Upper lobe of left lung (tissue), 6 donors: ENCODE data around the gene CHST9. TPM values are rescaled to one million over a fixed set of nuclear protein-coding genes. Genes with fewer than 3 reads are reported as not detected.
A peak's percentile ranks its signal among the peaks of the same experiment; 100 is the strongest.

Experiments
- ATAC-seq, 2 donors: fragments of 200-7000 bp; cut with Tn5 transposase; one replicate each; pipeline ENCODE4 v1.9.1; 2022; ENCODE audit warnings: mild to moderate bottlenecking in 2 of 2, moderate library complexity in 2 of 2; ENCODE audit not compliant: low FRiP score in 2 of 2
- DNase-seq, 2 donors: peaks; one replicate each; pipeline ENCODE4 v3.0.0-alpha.2; 2019 to 2020
- H3K27ac ChIP-seq, 4 donors: fragments of 200-600 bp; sonication (generic); one replicate each; pipeline ENCODE4 v1.5.1; 2016 to 2019
- H3K27me3 ChIP-seq, 4 donors: fragments of 200-600 bp; sonication (generic); one replicate each; pipeline ENCODE4 v1.5.1; 2017 to 2019
- H3K36me3 ChIP-seq, 4 donors: fragments of 200-600 bp; sonication (generic); one replicate each; pipeline ENCODE4 v1.5.1; 2016 to 2019
- H3K4me1 ChIP-seq, 4 donors: fragments of 200-600 bp; sonication (generic); one replicate each; pipeline ENCODE4 v1.5.1; 2018 to 2019
- H3K4me3 ChIP-seq, 4 donors: fragments of 200-600 bp; sonication (generic); one replicate each; pipeline ENCODE4 v1.5.1; 2017 to 2019; ENCODE audit warnings: mild to moderate bottlenecking in 2 of 4, moderate library complexity in 1 of 4
- H3K9me3 ChIP-seq, 4 donors: fragments of 200-600 bp; sonication (generic); one replicate each; pipeline ENCODE4 v1.5.1; 2018 to 2019
- EP300 ChIP-seq, 4 donors: sonication (generic); formaldehyde crosslinking; IDR thresholded peaks; one replicate each; pipeline ENCODE4 v1.5.1; 2017; ENCODE audit warnings: antibody characterized with exemption in 4 of 4, control low read depth in 2 of 4
- POLR2A ChIP-seq, 4 donors: fragments of 450-650 bp; IDR thresholded peaks; one replicate each; pipeline ENCODE4 v1.5.1; 2016 to 2017; ENCODE audit warnings: antibody characterized with exemption in 4 of 4, mild to moderate bottlenecking in 2 of 4
- POLR2AphosphoS5 ChIP-seq, 2 donors: sonication (generic); formaldehyde crosslinking; IDR thresholded peaks; one replicate each; pipeline ENCODE4 v1.5.1; 2017; ENCODE audit warnings: antibody characterized with exemption in 2 of 2
- WGBS, 2 donors: methylation state at CpG; one replicate each; pipeline ENCODE4 v1.1.5; 2017 to 2018; 5-methylcytosine and 5-hydroxymethylcytosine counted together
- total RNA-seq, 6 donors: library from RNA; depleted of rRNA in 4 of 6; stranded (reverse); fragments of >200 nt in 4 of 6; gene quantifications; one replicate each; pipeline versions ENCODE4 v1.1.0 to v1.2.1, GENCODE V29; 2016 to 2021
- TF ChIP-seq, protein P1 (sequence below), 6 experiments: fragments of 450-650 bp in 4 of 6; fragments of 200-600 bp in 2 of 6; sonication (generic) in 2 of 6; IDR thresholded peaks; one replicate each; pipeline ENCODE4 v1.5.1; 2016 to 2019; ENCODE audit warnings: antibody characterized with exemption in 6 of 6
- donor health status: DM: no; HTN: no; CAD: no; lungs with moderate emphysema.
- donor health status: DM: no; HTN: yes; CAD: no; lungs with severe emphysema.

Gene CHST9
- total RNA-seq, 6 donors from 2014 or later: 0.20 to 44.9 (median 2.1) TPM

- 50 to 53% methylated on average over 1 of the region's 1 CpG for WGBS, 2 donors
Observed at GRCh38 chr18:27081701-27082100, 103.4 kb downstream of the CHST9 start.

DNA sequence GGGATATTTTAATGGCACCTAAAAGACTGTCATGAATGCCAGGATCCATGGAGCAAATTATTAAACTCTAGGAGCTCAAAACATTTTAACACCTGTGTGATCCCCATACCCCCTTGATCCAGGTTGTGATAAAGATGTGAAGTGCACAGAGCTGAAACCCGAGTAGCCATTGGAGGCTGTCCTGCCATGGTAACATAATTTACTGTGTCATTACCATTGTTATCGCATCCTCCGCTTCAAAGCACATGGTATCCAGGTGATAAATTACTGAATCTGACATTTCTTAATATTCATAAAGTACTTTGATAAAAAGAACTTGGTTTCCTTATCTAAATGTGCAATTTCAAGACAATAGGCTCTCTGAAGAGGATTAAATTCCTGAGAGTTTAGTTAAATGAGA lies 109.3 kb downstream of the CHST9 start:
- Histone ChIP-seq H3K4me1 (no peaks in the 10 kb centered on the region), H3K27me3 (no peaks in the 10 kb centered on the region), H3K27ac (no peak overlapping the region), H3K36me3 (no peaks in the 10 kb centered on the region), H3K4me3 (no peak overlapping the region), H3K9me3 (no peaks in the 10 kb centered on the region)
- ATAC-seq (no peak), DNase-seq (no peak)
- 64 to 73% methylated on average over 3 of the region's 3 CpGs for WGBS, 2 donors
- TF ChIP-seq EP300 (IDR thresholded peaks at IDR 0.05) (no peak), POLR2A (IDR thresholded peaks at IDR 0.05) (no peak), POLR2AphosphoS5 (IDR thresholded peaks at IDR 0.05) (no peak)
- TF ChIP-seq, protein P1, sequence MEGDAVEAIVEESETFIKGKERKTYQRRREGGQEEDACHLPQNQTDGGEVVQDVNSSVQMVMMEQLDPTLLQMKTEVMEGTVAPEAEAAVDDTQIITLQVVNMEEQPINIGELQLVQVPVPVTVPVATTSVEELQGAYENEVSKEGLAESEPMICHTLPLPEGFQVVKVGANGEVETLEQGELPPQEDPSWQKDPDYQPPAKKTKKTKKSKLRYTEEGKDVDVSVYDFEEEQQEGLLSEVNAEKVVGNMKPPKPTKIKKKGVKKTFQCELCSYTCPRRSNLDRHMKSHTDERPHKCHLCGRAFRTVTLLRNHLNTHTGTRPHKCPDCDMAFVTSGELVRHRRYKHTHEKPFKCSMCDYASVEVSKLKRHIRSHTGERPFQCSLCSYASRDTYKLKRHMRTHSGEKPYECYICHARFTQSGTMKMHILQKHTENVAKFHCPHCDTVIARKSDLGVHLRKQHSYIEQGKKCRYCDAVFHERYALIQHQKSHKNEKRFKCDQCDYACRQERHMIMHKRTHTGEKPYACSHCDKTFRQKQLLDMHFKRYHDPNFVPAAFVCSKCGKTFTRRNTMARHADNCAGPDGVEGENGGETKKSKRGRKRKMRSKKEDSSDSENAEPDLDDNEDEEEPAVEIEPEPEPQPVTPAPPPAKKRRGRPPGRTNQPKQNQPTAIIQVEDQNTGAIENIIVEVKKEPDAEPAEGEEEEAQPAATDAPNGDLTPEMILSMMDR (IDR thresholded peaks at IDR 0.05): no peak

More at GRCh38 chr18:27081701-27082100, 103.4 kb downstream of the CHST9 start:
- ATAC-seq (no peak), DNase-seq (no peak)
- Histone ChIP-seq H3K27me3 (no peaks in the 10 kb centered on the region), H3K4me3 (no peak overlapping the region), H3K4me1 (no peaks in the 10 kb centered on the region), H3K9me3 (no peaks in the 10 kb centered on the region), H3K27ac (no peak overlapping the region), H3K36me3 (no peaks in the 10 kb centered on the region)
- no peak for TF ChIP-seq EP300 (IDR thresholded peaks at IDR 0.05)
- no peak for TF ChIP-seq POLR2AphosphoS5 (IDR thresholded peaks at IDR 0.05)
- TF ChIP-seq, protein P1 (IDR thresholded peaks at IDR 0.05): no peak

- Histone ChIP-seq H3K4me3 (no peak overlapping the region), H3K9me3 (no peaks in the 10 kb centered on the region), H3K27me3 (no peaks in the 10 kb centered on the region), H3K36me3 (no peaks in the 10 kb centered on the region), H3K27ac (no peak overlapping the region), H3K4me1 (no peaks in the 10 kb centered on the region)
- ATAC-seq: peak in 1 of 2 donors; percentile 30
- 73 to 82% methylated on average over 5 of the region's 5 CpGs for WGBS, 2 donors
- DNase-seq: no peak
- TF ChIP-seq POLR2AphosphoS5 (IDR thresholded peaks at IDR 0.05) (no peak), POLR2A (IDR thresholded peaks at IDR 0.05) (no peak)
Observed at GRCh38 chr18:27073404-27073830, 111.7 kb downstream of the CHST9 start.

GRCh38 chr18:27064673-27065072 lies 120.4 kb downstream of the CHST9 start:
- H3K36me3 ChIP-seq: no peaks in the 10 kb centered on the region
- H3K4me3 ChIP-seq: no peak overlapping the region
- 68 to 92% methylated on average over 3 of the region's 3 CpGs for WGBS, 2 donors
- no peaks in the 10 kb centered on the region for H3K9me3 ChIP-seq
- no peak for DNase-seq
- no peak overlapping the region for H3K27ac ChIP-seq
- H3K27me3 ChIP-seq: no peaks in the 10 kb centered on the region
- no peaks in the 10 kb centered on the region for H3K4me1 ChIP-seq
- TF ChIP-seq EP300 (IDR thresholded peaks at IDR 0.05): no peak
- no peak for TF ChIP-seq POLR2AphosphoS5 (IDR thresholded peaks at IDR 0.05)
- TF ChIP-seq, protein P1 (IDR thresholded peaks at IDR 0.05): no peak
- TF ChIP-seq POLR2A (IDR thresholded peaks at IDR 0.05): no peak
- no peak for ATAC-seq

DNA sequence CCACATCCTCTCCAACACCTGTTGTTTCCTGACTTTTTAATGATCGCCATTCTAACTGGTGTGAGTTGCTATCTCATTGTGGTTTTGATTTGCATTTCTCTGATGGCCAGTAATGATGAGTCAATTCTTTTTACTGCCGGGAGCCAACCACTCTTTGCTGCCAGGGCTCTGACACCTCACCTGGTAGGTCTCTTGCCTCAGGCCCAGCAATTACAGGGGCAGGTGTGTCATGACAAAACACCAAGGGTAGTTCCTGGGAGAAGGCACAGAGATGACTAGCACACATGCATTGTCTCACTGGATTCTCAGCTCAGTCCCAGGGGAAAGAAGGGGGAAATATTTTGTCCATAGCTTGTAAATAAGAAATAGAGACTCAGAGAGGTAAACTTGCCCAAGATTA lies 122.3 kb downstream of the CHST9 start:
- 88 to 89% methylated on average over 2 of the region's 2 CpGs for WGBS, 2 donors
- DNase-seq (no peak), ATAC-seq (no peak)
- Histone ChIP-seq H3K4me3 (no peak overlapping the region), H3K27ac (no peak overlapping the region), H3K27me3 (no peaks in the 10 kb centered on the region), H3K9me3 (no peaks in the 10 kb centered on the region), H3K4me1 (no peaks in the 10 kb centered on the region), H3K36me3 (no peaks in the 10 kb centered on the region)
- TF ChIP-seq POLR2A (IDR thresholded peaks at IDR 0.05) (no peak), POLR2AphosphoS5 (IDR thresholded peaks at IDR 0.05) (no peak), EP300 (IDR thresholded peaks at IDR 0.05) (no peak)
- TF ChIP-seq, protein P1 (IDR thresholded peaks at IDR 0.05): no peak
